ENCODE measurements around the gene REEP3.
"Not testable (repeated sequence)": the region's sequence is repeated elsewhere in the genome, so short reads cannot be mapped to it uniquely, and the experiment has no call there.

The REEP3 gene

DNA sequence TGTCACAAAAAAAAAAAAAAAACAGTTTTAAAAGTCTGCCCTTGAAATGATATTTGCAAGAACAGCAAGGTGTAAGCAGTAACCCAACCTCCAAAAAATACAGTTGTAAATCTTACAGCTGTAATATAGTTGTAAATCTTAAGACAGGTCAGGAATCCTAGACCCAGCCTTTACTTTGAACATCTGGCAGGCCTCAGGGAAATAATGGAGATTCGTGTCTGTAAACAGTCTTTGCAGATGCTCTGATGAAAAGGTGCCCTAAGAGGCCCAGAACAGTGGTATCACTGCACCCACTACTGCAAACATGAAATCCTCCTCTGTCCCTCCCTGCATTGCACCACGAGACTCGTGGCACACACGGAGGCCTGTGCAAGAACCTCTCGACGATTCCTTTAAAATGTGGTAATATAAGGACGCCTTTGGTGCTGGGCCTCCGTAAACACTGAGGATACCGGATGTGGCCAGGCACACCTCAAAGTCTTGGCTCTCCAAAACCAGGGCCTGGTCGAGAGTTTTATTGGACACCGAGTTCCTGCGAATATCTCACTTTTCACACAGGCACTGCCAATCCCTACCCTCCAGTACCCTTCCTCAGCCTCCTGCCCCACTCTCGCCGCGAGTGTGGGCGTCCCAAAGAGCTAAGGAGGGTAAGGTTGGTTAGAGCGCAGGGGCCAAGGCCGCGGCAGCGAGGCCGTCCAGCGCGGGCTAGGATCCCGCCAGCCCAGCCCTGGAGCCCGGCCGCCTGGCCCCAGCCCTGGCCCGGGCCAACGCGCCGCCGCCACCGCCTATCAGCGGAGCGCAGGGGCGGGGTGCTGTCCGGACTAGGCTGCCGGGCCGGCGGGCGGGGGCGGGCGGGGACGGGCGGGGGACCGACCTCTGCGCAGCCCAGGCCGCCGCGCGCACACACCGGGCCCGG is at the start of gene REEP3:
TSS of gene REEP3 (plus strand) at position 902 of the 916 bp plus-strand sequence. CDS start 145 bp downstream, outside the sequence.
- CTCF ChIA-PET, result interaction anchor here (1.5 kb wide), 1 partner anchor 108 kb away, joined by 4 read pairs; no protein-coding TSS in a partner anchor
- H3K36me3 Mint-ChIP-seq, result peaks cover 21% of the 10 kb centered on the region
- H3K27ac Mint-ChIP-seq, result peak within 1 kb of the TSS; percentile 94
- H3K9me3 Mint-ChIP-seq, result no peaks in the 10 kb centered on the region
- peak within 1 kb of the TSS; percentile 81 for H3K4me3 Mint-ChIP-seq
- peaks cover 70% of the 10 kb centered on the region for H3K4me1 Mint-ChIP-seq
- H3K27me3 Mint-ChIP-seq, result no peaks in the 10 kb centered on the region
- peak; percentile 72 for DNase-seq

- CTCF ChIA-PET, result no interaction called here
- Mint-ChIP-seq H3K27ac (no peak overlapping the region), H3K4me1 (no peaks in the 10 kb centered on the region), H3K9me3 (no peaks in the 10 kb centered on the region), H3K27me3 (no peaks in the 10 kb centered on the region), H3K4me3 (no peak overlapping the region), H3K36me3 (no peaks in the 10 kb centered on the region)
- DNase-seq, result no peak
Measured at GRCh38 chr10:63474488-63474887, 46.7 kb upstream of the REEP3 start.

GRCh38 chr10:63477927-63478326 is 43.3 kb upstream of the REEP3 start:
- no peaks in the 10 kb centered on the region for H3K9me3 Mint-ChIP-seq
- H3K27ac Mint-ChIP-seq, result no peak overlapping the region
- CTCF ChIA-PET, result no interaction called here

DNA sequence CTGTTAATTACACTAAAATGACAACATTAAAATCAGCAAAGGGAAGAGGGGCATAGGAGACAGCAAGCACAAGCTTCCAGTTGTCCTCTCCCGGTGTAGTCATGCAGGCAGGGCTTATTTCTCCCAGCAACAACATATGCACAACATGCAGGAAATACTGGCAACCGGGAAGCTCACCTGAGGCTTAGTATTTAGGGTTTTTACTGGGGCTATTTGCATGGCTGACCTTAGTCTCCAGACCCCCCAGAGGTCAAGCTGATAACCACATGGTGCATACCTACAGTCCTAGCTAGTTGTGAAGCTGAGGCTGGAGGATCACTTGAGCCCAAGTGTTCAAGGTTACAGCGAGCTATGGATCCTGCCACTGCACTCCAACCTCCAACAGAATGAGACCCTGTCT is 42.6 kb upstream of the REEP3 start:
- no peak overlapping the region for H3K4me3 Mint-ChIP-seq
- no peaks in the 10 kb centered on the region for H3K27me3 Mint-ChIP-seq
- no peaks in the 10 kb centered on the region for H3K9me3 Mint-ChIP-seq

More at GRCh38 chr10:63477927-63478326, 43.3 kb upstream of the REEP3 start:
- Mint-ChIP-seq H3K36me3 (no peaks in the 10 kb centered on the region), H3K4me1 (peaks cover 3% of the 10 kb centered on the region), H3K4me3 (no peak overlapping the region), H3K27me3 (no peaks in the 10 kb centered on the region)
- DNase-seq, result no peak

DNA sequence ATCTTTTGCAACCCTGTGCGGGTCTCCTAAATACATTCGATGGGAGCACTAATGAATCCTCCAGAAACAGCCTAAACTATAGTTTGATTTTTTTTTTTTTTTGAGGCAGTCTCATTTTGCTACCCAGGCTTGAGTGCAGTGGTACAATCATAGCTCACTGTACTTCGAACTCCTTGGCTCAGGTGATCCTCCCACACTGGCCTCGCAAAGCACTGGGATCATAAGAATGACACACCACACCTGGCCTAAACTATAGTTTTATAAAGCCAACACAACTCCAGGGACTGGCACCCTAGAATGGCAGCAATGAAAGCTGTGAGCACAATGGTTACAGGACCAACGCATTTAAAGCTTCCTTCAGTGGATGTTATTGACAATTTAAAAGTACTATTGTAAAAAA is 41.0 kb upstream of the REEP3 start:
- no peak for DNase-seq
- Mint-ChIP-seq H3K27ac (no peak overlapping the region), H3K9me3 (no peaks in the 10 kb centered on the region), H3K36me3 (peaks cover 1% of the 10 kb centered on the region), H3K27me3 (no peaks in the 10 kb centered on the region), H3K4me3 (no peak overlapping the region), H3K4me1 (peaks cover 3% of the 10 kb centered on the region)
- CTCF ChIA-PET, result interaction anchor here (1.6 kb wide), 1 partner anchor 15 kb away, joined by 5 read pairs; the partner anchor contains the start of gene JMJD1C

More for the DNA sequence above, 42.6 kb upstream of the REEP3 start:
- no peak for DNase-seq
- CTCF ChIA-PET, result interaction anchor here (0.6 kb wide), 1 partner anchor 636 kb away, joined by 3 read pairs; no protein-coding TSS in a partner anchor
- Mint-ChIP-seq H3K27ac (no peak overlapping the region), H3K36me3 (no peaks in the 10 kb centered on the region), H3K4me1 (peaks cover 3% of the 10 kb centered on the region)

- Mint-ChIP-seq H3K27me3 (no peaks in the 10 kb centered on the region), H3K36me3 (peaks cover 2% of the 10 kb centered on the region), H3K27ac (no peak overlapping the region), H3K4me1 (peaks cover 3% of the 10 kb centered on the region), H3K9me3 (no peaks in the 10 kb centered on the region), H3K4me3 (no peak overlapping the region)
- no peak for DNase-seq
- CTCF ChIA-PET, result interaction anchor here (1.6 kb wide), 1 partner anchor 17 kb away, joined by 5 read pairs; the partner anchor contains the start of gene JMJD1C
Measured at GRCh38 chr10:63481815-63482421, 39.3 kb upstream of the REEP3 start.

- no peaks in the 10 kb centered on the region for H3K27me3 Mint-ChIP-seq
- no peaks in the 10 kb centered on the region for H3K9me3 Mint-ChIP-seq
- H3K4me3 Mint-ChIP-seq, result no peak overlapping the region
- DNase-seq, result no peak
- H3K27ac Mint-ChIP-seq, result no peak overlapping the region
- CTCF ChIA-PET, result no interaction called here
- H3K4me1 Mint-ChIP-seq, result peaks cover 3% of the 10 kb centered on the region
- peaks cover 2% of the 10 kb centered on the region for H3K36me3 Mint-ChIP-seq
Measured at GRCh38 chr10:63483983-63484382, 37.2 kb upstream of the REEP3 start.

DNA sequence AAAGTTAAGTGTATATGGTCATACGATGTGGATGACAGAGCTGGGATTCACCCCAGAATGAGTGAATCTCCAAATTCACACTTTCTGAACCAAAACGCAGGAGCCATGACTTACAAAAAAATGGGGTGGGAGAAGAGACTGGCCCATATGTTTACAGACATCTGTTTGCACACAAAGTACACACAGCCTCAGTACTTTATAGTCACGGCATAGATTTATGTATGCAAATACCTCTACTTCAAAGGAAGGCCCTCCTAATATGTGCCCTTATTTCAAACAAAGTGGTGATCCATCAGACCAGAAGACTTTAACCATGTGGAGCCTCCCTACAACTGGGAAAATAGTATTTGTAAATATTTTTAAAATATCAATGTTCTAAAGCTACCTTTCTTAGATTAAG is 33.2 kb upstream of the REEP3 start:
- Mint-ChIP-seq H3K9me3 (no peaks in the 10 kb centered on the region), H3K36me3 (peaks cover 2% of the 10 kb centered on the region), H3K4me3 (no peak overlapping the region), H3K27me3 (no peaks in the 10 kb centered on the region), H3K27ac (no peak overlapping the region), H3K4me1 (no peaks in the 10 kb centered on the region)
- no peak for DNase-seq
- CTCF ChIA-PET, result no interaction called here

DNA sequence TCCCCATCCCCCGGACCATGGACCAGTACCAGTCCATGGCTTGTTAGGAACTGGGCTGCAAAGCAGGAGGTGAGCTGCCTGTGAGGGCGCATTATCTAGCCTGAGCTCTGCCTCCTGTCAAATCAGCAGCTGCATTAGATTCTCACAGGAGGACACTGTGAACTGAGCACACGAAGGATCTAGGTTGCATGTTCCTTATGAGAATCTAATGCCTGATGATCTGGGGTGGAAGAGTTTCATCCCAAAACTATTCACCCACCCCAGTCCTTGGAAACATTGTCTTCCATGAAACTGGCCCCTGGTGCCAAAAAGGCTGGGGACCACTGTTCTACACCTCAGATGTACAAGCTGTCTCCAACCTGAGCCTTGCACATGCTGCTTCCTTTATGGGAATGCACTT is 31.4 kb upstream of the REEP3 start:
- CTCF ChIA-PET, result no interaction called here
- Mint-ChIP-seq H3K9me3 (no peaks in the 10 kb centered on the region), H3K27me3 (no peaks in the 10 kb centered on the region), H3K4me1 (no peaks in the 10 kb centered on the region), H3K36me3 (peaks cover 2% of the 10 kb centered on the region), H3K27ac (no peak overlapping the region), H3K4me3 (no peak overlapping the region)
- no peak for DNase-seq

DNA sequence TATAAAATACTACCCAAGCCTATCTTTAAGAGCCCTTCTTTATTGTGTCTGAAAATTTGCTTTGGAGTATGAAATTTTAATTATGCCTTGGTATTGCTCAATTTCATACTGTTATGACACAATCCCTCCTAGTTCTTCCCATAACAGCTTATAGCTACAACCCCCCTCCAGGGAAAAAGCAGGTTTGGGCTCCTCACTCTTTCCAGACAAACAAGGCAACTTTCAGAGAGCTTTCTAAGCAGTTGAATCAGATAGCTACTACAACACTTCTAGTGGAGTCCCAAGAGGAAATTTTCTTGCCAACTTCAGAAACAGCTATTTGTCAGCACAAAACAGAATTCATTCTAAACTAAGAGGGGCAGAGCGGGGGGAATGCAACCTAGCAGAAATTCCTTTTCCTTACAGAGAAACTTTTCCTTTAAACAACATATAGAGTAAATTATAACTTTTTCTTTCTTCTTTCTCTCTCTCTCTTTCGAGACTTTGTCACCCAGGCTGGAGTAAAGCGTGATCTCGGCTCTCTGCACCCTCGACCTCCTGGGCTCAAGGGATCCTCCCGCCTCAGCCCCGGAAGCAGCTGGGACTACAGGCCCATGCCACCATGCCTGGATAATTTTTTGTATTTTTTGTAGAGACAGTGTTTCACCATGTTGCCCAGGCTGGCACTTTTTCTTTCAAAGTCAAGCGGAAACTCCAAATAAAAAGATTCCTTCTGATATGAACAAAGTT is 29.4 kb upstream of the REEP3 start:
- Mint-ChIP-seq H3K4me1 (no peaks in the 10 kb centered on the region), H3K4me3 (no peak overlapping the region)
- no peak for DNase-seq

DNA sequence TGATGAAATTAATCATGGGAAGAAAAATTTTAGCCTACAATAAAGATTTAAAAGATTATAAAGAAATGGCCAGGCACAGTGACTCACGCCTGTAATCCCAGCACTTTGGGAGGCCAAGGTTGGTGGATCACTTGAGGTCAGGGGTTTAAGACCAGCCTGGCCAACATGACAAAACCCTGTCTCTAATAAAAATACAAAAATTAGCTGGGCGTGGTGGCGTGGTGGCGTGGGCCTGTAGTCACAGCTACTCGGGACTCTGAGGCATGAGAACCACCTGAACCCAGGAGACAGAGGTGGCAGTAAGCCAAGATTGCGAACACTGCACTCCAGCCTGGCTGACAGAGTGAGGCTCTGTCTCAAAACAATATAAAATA is 28.9 kb upstream of the REEP3 start:
- not testable (repeated sequence) for DNase-seq, H3K9me3 Mint-ChIP-seq, H3K4me1 Mint-ChIP-seq, H3K4me3 Mint-ChIP-seq, H3K27me3 Mint-ChIP-seq, H3K36me3 Mint-ChIP-seq, H3K27ac Mint-ChIP-seq
- CTCF ChIA-PET, result interaction anchor here (0.5 to 0.9 kb wide), 2 partner anchors 136 to 320 kb away, joined by 3 read pairs; no protein-coding TSS in a partner anchor

More for the DNA sequence above, 29.4 kb upstream of the REEP3 start:
- Mint-ChIP-seq H3K36me3 (peaks cover 2% of the 10 kb centered on the region), H3K27me3 (no peaks in the 10 kb centered on the region), H3K27ac (no peak overlapping the region), H3K9me3 (no peaks in the 10 kb centered on the region)
- CTCF ChIA-PET, result interaction anchor here (0.5 to 0.9 kb wide), 2 partner anchors 136 to 320 kb away, joined by 3 read pairs; no protein-coding TSS in a partner anchor

DNA sequence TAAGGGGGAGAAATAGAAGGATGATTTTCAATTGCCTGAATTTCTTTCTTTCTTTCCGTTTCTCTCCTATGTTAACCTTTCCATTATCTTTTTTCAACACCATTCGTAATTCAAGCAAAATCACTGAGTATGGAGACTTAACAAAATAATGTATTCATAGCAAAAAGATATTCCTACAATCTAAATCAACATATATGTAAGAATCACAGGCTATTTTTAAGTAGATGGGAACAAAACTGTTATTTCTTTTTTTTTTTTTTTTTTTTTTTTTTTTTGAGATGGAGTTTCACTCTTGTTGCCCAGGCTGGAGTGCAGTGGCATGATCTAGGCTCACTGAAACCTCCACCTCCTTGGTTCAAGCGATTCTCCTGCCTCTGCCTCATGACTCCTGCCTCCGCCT is 28.2 kb upstream of the REEP3 start:
- H3K4me3 Mint-ChIP-seq, result no peak overlapping the region
- no peaks in the 10 kb centered on the region for H3K4me1 Mint-ChIP-seq
- CTCF ChIA-PET, result no interaction called here
- no peak for DNase-seq
- H3K27ac Mint-ChIP-seq, result no peak overlapping the region
- no peaks in the 10 kb centered on the region for H3K9me3 Mint-ChIP-seq
- peaks cover 2% of the 10 kb centered on the region for H3K36me3 Mint-ChIP-seq
- no peaks in the 10 kb centered on the region for H3K27me3 Mint-ChIP-seq

GRCh38 chr10:63494951-63495350 is 26.2 kb upstream of the REEP3 start:
- DNase-seq, result no peak
- H3K27ac Mint-ChIP-seq, result no peak overlapping the region
- H3K4me3 Mint-ChIP-seq, result no peak overlapping the region
- CTCF ChIA-PET, result interaction anchor here (0.5 kb wide), 1 partner anchor 1406 kb away, joined by 4 read pairs; no protein-coding TSS in a partner anchor
- H3K9me3 Mint-ChIP-seq, result no peaks in the 10 kb centered on the region
- H3K4me1 Mint-ChIP-seq, result no peaks in the 10 kb centered on the region
- peaks cover 3% of the 10 kb centered on the region for H3K36me3 Mint-ChIP-seq
- H3K27me3 Mint-ChIP-seq, result no peaks in the 10 kb centered on the region

GRCh38 chr10:63496561-63496960 is 24.6 kb upstream of the REEP3 start:
- no peak overlapping the region for H3K27ac Mint-ChIP-seq
- no peaks in the 10 kb centered on the region for H3K9me3 Mint-ChIP-seq
- no peak for DNase-seq
- no peaks in the 10 kb centered on the region for H3K27me3 Mint-ChIP-seq
- peaks cover 6% of the 10 kb centered on the region for H3K36me3 Mint-ChIP-seq
- no peaks in the 10 kb centered on the region for H3K4me1 Mint-ChIP-seq
- no peak overlapping the region for H3K4me3 Mint-ChIP-seq
- CTCF ChIA-PET, result no interaction called here

Measured in activated naive CD4-positive, alpha-beta T cell treated with anti-CD3 and anti-CD28 coated beads, Interleukin-2, amount 10 ng/mL, durations not matched to agents 7 days and 5 days (primary cell).